Breast epithelium (tissue), 3 donors: ENCODE measurements around the gene SIGLEC7.

Experiments used
- POLR2A ChIP-seq: fragments of 450-650 bp; IDR thresholded peaks from one replicate; pipeline ENCODE4 v1.6.1; 2016; ENCODE audit warnings: antibody characterized with exemption, mild to moderate bottlenecking, moderate library complexity
- POLR2AphosphoS5 ChIP-seq, 3 donors: sonication (generic); formaldehyde crosslinking; IDR thresholded peaks; one replicate each; pipeline ENCODE4 v1.6.1; 2017; ENCODE audit warnings: antibody characterized with exemption in 3 of 3
- TF ChIP-seq, protein P1 (sequence below), 3 donors: fragments of 450-650 bp; IDR thresholded peaks; one replicate each; pipeline ENCODE4 v1.5.1; 2016 to 2017; ENCODE audit warnings: antibody characterized with exemption in 3 of 3, mild to moderate bottlenecking in 3 of 3, moderate library complexity in 3 of 3

DNA sequence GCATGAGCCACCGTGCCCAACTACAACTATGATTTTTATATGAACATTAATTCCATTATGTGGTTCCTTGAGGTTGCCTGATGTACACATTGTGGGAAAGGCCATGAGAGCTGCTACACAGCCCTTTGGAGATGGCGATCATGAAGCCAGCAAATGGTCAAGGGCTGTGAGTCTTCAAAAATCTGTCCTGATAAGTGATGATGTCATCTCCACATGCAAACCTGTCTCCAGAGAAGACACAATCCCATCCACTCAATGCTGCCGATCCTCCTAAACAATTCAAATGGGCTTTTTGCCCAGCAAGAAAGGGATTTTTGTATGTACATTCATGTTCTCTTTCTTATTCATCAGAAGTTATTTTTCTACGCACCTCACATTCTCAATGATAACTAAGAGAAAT, 17.6 kb downstream of the SIGLEC7 start:
- TF ChIP-seq, protein P1, sequence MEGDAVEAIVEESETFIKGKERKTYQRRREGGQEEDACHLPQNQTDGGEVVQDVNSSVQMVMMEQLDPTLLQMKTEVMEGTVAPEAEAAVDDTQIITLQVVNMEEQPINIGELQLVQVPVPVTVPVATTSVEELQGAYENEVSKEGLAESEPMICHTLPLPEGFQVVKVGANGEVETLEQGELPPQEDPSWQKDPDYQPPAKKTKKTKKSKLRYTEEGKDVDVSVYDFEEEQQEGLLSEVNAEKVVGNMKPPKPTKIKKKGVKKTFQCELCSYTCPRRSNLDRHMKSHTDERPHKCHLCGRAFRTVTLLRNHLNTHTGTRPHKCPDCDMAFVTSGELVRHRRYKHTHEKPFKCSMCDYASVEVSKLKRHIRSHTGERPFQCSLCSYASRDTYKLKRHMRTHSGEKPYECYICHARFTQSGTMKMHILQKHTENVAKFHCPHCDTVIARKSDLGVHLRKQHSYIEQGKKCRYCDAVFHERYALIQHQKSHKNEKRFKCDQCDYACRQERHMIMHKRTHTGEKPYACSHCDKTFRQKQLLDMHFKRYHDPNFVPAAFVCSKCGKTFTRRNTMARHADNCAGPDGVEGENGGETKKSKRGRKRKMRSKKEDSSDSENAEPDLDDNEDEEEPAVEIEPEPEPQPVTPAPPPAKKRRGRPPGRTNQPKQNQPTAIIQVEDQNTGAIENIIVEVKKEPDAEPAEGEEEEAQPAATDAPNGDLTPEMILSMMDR (IDR thresholded peaks at IDR 0.05), result no peak
- TF ChIP-seq POLR2A (no peak), POLR2AphosphoS5 (IDR thresholded peaks at IDR 0.05) (no peak)
